GM20000 (cell line): ENCODE measurements around the gene TMEM225B.
"Not testable (repeated sequence)": the region's sequence is repeated elsewhere in the genome, so short reads cannot be mapped to it uniquely, and the experiment has no call there.

Source experiments
- DNase-seq: peaks from one replicate; pipeline ENCODE4 v3.0.0; 2012; ENCODE audit warnings: low spot score
- CTCF ChIP-seq: IDR thresholded peaks from 2 replicates; pipeline ENCODE4 v1.5.1; 2012; ENCODE audit warnings: mild to moderate bottlenecking, control low read depth; ENCODE audit errors: extremely low read depth, missing control alignments

Gene TMEM225B

GRCh38 chr7:99651290-99651689 is 53.2 kb downstream of the TMEM225B start:
- no peak for DNase-seq
- no peak for TF ChIP-seq CTCF

GRCh38 chr7:99652671-99653070 is 54.6 kb downstream of the TMEM225B start:
- no peak for DNase-seq
- no peak for TF ChIP-seq CTCF

GRCh38 chr7:99653269-99653668 is 55.2 kb downstream of the TMEM225B start:
- DNase-seq: not testable (repeated sequence)

GRCh38 chr7:99653754-99654153 is 55.7 kb downstream of the TMEM225B start:
- TF ChIP-seq CTCF: no peak

GRCh38 chr7:99654626-99655025 is 56.6 kb downstream of the TMEM225B start:
- DNase-seq: not testable (repeated sequence)

More at GRCh38 chr7:99653754-99654153, 55.7 kb downstream of the TMEM225B start:
- DNase-seq: no peak

- DNase-seq: not testable (repeated sequence)
Measured at GRCh38 chr7:99657879-99658278, 59.8 kb downstream of the TMEM225B start.
